Measurements from ENCODE around the gene PAX8.

The PAX8 gene

DNA sequence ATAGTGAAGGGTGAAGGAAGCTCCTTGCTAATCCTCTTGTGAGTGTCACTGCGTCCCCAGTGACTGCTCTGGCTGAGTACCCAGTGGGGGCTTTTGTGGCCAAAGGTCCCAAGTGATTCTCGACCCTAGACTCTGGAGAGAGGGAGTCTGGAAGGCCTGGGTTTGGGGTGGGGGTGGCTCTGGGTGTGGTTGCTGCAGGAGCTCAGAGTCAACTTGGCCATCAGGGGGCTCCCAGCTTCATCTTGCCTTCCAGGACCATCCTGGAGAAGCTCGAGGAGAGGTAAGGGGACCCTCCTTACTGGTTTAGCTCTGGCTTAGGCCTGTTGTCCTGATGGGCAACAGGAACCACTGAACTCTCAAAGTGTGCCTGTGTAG, 104.4 kb downstream of the PAX8 start:
- no peak overlapping the region for H3K4me3 ChIP-seq (ENCODE audit: low read depth, low read length)
- TF ChIP-seq, protein P1, sequence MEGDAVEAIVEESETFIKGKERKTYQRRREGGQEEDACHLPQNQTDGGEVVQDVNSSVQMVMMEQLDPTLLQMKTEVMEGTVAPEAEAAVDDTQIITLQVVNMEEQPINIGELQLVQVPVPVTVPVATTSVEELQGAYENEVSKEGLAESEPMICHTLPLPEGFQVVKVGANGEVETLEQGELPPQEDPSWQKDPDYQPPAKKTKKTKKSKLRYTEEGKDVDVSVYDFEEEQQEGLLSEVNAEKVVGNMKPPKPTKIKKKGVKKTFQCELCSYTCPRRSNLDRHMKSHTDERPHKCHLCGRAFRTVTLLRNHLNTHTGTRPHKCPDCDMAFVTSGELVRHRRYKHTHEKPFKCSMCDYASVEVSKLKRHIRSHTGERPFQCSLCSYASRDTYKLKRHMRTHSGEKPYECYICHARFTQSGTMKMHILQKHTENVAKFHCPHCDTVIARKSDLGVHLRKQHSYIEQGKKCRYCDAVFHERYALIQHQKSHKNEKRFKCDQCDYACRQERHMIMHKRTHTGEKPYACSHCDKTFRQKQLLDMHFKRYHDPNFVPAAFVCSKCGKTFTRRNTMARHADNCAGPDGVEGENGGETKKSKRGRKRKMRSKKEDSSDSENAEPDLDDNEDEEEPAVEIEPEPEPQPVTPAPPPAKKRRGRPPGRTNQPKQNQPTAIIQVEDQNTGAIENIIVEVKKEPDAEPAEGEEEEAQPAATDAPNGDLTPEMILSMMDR (IDR thresholded peaks at IDR 0.05; ENCODE audit: low read depth, low read length) = no peak

DNA sequence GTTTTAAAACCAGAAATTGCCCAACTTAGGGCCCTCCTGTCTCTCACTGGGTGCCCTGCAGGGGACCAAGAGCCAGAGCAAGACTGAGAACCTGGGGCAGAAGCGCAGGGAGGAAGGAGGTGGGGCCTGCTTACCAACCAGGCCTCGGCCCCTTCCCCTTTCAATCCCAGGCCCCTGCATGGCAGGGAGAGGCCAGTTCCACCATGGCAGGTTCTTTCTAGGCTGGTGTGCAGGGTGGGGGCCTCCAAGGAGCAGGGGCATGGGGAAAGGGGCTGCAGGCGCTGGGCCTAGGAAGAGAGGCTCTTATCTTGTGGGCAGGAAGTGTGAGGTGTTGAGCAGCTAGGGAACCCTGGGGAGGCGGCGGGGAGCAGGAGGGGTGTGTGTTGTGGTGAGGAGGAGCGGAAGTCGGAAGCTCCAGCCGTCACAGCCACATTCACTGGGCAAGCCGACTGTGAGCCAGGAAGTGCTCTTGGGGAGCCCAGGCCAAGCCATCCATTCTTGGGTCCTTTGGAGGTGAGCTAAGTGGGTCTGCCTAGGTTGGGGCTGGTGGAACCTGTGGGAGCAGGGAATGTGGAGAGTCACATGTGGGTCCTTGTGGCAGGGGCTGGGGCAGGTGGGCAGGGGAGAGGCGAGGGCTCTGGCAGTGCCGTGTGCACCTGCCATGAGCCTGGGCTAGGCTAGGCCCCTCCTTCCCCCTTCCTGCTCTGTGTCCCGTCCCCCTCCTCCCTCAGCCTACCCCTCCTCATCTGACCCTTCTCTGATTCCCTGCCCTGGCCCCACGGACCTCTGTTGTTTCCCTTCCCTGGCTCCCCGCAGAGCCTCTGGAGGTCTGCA, 105.0 kb downstream of the PAX8 start, which contains the start of gene PSD4:
TSS of gene PSD4 (plus strand) at position 430 of the 834 bp plus-strand sequence. CDS start 8,486 bp downstream, outside the sequence.
- TF ChIP-seq, protein P1 (IDR thresholded peaks at IDR 0.05; ENCODE audit: low read depth, low read length) = no peak
- no peak within 1 kb of the TSS for H3K4me3 ChIP-seq (ENCODE audit: low read depth, low read length)

DNA sequence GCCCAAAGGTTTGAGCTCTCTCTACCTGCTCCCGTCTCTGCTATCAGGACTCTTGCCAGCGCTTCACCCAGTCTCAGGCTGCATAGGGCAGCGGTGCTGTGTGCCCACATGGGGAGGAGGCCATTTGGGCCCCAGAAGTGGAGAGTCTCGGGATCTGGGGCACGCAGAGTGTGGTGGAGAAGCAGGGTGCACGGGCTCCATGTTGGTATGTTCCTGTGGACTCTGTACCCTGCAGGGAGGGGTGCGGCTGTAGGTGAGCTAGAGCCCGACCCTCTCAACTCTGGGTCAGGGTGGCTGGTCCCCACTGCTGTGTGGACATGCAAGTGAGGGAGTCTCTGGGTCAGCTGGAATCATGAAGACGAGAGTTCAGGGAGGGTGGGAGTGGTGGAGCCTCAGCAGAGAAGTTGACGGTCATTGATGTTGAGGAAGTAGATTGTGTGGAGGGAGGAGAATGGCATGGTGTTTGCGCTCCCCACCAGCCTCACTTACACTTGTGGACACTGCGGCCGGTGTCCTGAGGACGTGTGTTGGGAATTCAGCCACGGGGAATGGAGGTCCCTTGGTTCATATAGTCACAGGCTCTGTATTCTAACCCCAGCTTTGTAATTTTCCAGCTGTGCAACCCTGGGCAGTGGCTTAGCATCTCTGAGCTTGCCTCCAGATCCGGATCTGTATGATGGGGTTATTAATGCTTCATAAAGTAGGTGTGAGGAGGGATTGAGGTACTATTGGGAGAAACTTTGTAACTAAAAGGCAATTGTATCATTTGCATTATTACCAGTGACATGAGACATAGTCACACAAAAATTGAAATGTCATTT, 105.8 kb downstream of the PAX8 start:
- TF ChIP-seq, protein P1 (IDR thresholded peaks at IDR 0.05; ENCODE audit: low read depth, low read length) = no peak
- H3K4me3 ChIP-seq (ENCODE audit: low read depth, low read length) = no peak overlapping the region

DNA sequence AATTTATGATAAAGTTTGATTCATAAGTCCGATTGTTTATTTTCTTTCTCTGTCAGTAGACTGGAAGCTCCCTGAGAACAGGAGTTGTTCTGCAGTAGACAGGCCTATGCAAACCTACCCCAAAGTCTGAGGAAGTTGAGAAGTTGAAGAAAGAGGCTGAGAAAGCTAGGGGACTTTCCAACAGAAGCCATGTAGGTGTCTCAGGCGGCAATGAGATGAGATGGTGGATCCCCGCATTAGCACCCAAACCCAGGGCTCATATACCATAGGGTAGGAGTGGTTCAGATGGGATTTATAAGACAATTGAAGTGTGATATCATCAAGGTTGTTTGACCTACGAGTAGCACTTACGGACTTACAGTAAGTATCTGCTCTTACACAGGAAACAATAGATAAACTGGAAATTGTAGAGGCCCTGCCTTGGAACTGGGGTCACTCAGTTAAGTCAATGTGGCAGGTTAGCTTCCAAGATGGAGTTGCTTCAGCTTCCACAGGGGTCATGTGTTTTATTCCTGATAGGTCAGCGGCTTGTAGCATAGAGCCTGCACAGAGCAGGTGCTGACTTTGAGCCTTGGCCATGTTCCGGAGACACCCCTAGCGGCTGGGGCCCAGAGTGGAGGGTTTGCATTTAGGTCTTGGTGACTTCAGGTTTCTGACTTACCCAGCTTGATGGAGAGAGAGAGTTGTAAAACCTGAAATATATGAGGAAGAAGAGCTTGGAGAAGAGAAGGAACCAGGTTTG, 107.2 kb downstream of the PAX8 start:
- no peak overlapping the region for H3K4me3 ChIP-seq (ENCODE audit: low read depth, low read length)
- TF ChIP-seq, protein P1 (IDR thresholded peaks at IDR 0.05; ENCODE audit: low read depth, low read length) = no peak

DNA sequence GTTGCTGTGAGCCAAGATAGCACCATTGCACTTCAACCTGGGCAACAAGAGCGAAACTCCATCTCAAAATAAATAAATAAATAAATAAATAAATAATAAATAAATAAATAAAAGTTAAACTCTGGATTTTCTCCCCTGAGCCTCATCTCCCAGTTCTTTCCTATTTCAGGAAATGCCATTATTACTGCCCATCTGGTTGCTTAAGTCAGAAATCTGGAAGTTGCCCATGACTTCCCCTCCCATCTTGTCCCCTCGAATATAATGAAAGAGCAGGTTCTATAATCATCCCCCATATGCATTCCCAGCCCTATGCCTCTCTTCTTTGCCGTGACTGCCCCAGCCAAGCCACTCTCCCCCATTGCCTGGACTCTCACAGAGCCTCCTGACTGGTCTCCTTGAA, 109.1 kb downstream of the PAX8 start:
- H3K4me3 ChIP-seq (ENCODE audit: low read depth, low read length) = no peak overlapping the region

DNA sequence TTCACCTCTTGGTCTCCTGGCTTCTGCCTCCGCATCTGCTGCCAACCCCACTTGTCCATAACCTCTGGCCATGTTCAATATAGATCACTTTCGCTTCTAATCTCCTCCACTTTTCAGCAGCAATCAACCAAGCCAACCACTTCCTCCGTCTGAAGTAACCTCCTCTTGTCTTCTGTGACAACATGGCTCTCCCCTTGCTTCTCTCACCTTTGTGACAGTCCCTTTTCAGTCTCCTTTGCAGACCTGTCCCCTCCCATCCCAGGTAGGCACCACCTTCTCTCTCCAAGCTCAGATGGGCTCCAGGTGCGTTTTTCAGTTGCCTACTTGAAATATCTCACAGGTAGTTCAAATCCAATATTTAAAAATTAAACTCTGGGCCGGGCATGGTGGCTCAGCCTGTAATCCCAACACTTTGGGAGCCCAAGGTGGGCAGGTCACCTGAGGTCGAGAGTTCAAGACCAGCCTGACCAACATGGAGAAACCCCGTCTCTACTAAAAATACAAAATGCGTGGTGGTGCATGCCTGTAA, 109.7 kb downstream of the PAX8 start:
- H3K4me3 ChIP-seq (ENCODE audit: low read depth, low read length) = no peak overlapping the region
- TF ChIP-seq, protein P1 (IDR thresholded peaks at IDR 0.05; ENCODE audit: low read depth, low read length) = no peak

More for the DNA sequence above, 109.1 kb downstream of the PAX8 start:
- TF ChIP-seq, protein P1 (IDR thresholded peaks at IDR 0.05; ENCODE audit: low read depth, low read length) = no peak

Data from WI38 (cell line).